ENCODE data around the gene APBA2. TPM values are rescaled to one million over a fixed set of nuclear protein-coding genes. Genes with fewer than 3 reads are reported as not detected.

The APBA2 gene
- total RNA-seq, 1 experiment from 2014 or later: 12.9 TPM

DNA sequence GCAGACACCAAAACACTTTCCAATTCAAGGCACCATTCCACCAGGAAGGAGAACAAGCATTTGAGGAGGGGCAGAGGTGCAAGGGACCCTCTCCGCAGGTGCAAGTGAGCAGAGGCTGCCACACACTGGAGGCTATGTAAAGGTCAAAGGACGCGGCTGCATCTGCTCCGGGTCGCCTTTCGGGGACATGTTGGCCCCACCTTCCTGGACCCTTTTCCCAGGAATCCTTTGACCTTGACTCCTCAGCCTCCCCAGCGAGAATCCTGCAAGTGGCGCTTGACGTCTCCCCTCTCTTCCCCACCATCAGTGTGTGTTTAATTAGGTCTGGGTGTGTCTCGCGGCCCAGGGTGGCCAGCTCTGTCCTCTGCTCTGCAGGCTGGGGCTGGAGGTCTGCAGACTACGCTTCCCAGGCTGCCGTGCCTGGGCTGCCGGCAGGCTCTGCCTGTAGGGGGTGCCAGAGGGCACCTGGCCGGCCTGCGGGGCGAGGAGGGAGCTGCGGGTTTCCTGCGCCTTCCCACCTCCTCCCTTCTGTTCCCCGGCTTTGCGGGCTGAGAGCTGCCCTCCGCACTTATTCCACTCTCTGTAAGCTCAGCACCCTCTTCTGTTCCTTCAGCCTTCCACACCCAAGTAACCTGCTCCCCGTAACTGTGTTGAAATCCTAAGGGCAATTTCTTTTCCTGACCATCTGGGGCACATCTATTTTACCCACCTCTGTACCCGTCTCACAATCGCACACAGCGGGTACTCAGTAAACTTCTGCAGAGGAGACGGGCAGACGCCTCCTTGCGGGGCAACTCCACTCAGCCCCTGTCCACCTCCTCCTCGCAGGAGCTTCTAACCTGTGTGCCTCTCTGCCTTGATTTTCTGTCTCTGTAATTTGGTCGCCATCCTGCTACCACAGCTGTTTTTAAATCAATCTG is 254.0 kb downstream of the APBA2 start:
- Histone ChIP-seq H3K4me3 (ENCODE audit: low read depth, low read length, poor library complexity, severe bottlenecking) (no peak overlapping the region), H3K4me1 (ENCODE audit: insufficient read depth, low read length, poor library complexity, severe bottlenecking) (no peaks in the 10 kb centered on the region), H3K27ac (ENCODE audit: low read depth, low read length, poor library complexity, severe bottlenecking) (no peak overlapping the region), H3K9me3 (ENCODE audit: low read depth, low read length, poor library complexity, severe bottlenecking) (no peaks in the 10 kb centered on the region), H3K36me3 (ENCODE audit: insufficient read depth, low read length, poor library complexity, severe bottlenecking) (no peaks in the 10 kb centered on the region), H3K27me3 (replicated peaks; ENCODE audit: insufficient read depth, low read depth, low read length, poor library complexity) (peaks cover 5% of the 10 kb centered on the region)
- no TSS peak for BruUV-seq (replicated peaks)
- ChIA-PET POLR2A (ENCODE audit: low non-redundant PET) (interaction anchor here (0.6 kb wide), 1 partner anchor 352 kb away, joined by 4 read pairs; no protein-coding TSS in a partner anchor), CTCF (interaction anchor here (0.5 to 1.6 kb wide), 4 partner anchors 17 to 429 kb away, joined by 3 to 7 read pairs (median 4); no protein-coding TSS in a partner anchor)
- intact Hi-C loops (cut with micrococcal nuclease; ENCODE audit: unreplicated experiment): loop anchor here (5.0 kb wide), 1 partner anchor 128 kb away; the partner anchor contains the start of gene NSMCE3
- TF ChIP-seq, protein P1, sequence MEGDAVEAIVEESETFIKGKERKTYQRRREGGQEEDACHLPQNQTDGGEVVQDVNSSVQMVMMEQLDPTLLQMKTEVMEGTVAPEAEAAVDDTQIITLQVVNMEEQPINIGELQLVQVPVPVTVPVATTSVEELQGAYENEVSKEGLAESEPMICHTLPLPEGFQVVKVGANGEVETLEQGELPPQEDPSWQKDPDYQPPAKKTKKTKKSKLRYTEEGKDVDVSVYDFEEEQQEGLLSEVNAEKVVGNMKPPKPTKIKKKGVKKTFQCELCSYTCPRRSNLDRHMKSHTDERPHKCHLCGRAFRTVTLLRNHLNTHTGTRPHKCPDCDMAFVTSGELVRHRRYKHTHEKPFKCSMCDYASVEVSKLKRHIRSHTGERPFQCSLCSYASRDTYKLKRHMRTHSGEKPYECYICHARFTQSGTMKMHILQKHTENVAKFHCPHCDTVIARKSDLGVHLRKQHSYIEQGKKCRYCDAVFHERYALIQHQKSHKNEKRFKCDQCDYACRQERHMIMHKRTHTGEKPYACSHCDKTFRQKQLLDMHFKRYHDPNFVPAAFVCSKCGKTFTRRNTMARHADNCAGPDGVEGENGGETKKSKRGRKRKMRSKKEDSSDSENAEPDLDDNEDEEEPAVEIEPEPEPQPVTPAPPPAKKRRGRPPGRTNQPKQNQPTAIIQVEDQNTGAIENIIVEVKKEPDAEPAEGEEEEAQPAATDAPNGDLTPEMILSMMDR (conservative IDR thresholded peaks at IDR 0.05; ENCODE audit: low read depth, low read length): peak; percentile 91
- no peak for TF ChIP-seq EZH2 (IDR thresholded peaks at IDR 0.05; ENCODE audit: borderline replicate concordance, low read depth, low read length, poor library complexity, severe bottlenecking)
- peak; percentile 62 for DNase-seq (ENCODE audit: low spot score)

DNA sequence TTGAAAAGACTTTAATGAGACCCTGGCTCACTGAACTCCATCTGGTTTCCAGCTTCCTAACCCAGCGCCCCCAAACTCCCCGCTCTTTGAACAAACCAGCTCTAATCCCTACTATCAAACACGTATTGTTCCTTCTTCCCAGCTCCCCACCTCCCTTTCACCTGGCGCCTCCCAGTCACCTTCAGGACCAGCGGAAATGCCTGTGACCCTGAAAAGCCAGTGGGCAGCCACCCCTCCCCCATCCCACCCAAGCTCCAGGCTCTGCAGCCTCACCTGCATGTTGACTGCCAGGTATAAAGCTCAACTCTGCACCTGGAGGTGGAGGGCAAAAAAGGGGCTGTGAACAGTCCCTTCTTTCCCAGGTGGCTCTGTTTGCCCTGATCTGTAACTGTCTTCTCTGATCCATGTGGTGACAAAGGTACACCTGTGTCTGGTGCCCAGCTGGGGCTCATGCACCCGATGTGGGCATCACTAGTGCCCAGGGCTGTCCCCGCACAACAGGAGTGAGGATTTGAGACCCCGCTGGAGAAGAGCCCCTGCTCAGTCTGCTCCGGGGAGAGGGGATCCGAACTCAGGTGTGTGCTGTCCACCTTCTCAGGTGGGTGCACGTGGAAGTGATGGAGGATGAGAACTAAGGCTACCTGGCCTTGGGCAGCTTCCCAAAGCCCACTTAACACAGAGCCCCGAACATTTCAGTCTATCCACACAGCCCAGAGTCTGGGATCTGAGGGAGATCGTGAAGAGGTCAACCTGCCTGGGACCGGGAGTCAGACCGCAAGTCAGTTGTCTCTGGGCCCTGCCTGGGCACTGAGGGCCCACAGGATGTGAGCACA is 254.9 kb downstream of the APBA2 start:
- DNase-seq (ENCODE audit: low spot score): no peak
- no peaks in the 10 kb centered on the region for H3K9me3 ChIP-seq (ENCODE audit: low read depth, low read length, poor library complexity, severe bottlenecking)
- intact Hi-C loops (cut with micrococcal nuclease; ENCODE audit: unreplicated experiment): no loop called here
- peaks cover 5% of the 10 kb centered on the region for H3K27me3 ChIP-seq (replicated peaks; ENCODE audit: insufficient read depth, low read depth, low read length, poor library complexity)
- BruUV-seq (replicated peaks): no TSS peak
- ChIA-PET CTCF (interaction anchor here (0.5 to 1.6 kb wide), 3 partner anchors 18 to 428 kb away, joined by 3 to 7 read pairs (median 5); no protein-coding TSS in a partner anchor), POLR2A (ENCODE audit: low non-redundant PET) (no interaction called here)
- H3K4me1 ChIP-seq (ENCODE audit: insufficient read depth, low read length, poor library complexity, severe bottlenecking): no peaks in the 10 kb centered on the region
- no peak overlapping the region for H3K4me3 ChIP-seq (ENCODE audit: low read depth, low read length, poor library complexity, severe bottlenecking)
- no peaks in the 10 kb centered on the region for H3K36me3 ChIP-seq (ENCODE audit: insufficient read depth, low read length, poor library complexity, severe bottlenecking)
- H3K27ac ChIP-seq (ENCODE audit: low read depth, low read length, poor library complexity, severe bottlenecking): no peak overlapping the region
- TF ChIP-seq EZH2 (IDR thresholded peaks at IDR 0.05; ENCODE audit: borderline replicate concordance, low read depth, low read length, poor library complexity, severe bottlenecking): no peak

DNA sequence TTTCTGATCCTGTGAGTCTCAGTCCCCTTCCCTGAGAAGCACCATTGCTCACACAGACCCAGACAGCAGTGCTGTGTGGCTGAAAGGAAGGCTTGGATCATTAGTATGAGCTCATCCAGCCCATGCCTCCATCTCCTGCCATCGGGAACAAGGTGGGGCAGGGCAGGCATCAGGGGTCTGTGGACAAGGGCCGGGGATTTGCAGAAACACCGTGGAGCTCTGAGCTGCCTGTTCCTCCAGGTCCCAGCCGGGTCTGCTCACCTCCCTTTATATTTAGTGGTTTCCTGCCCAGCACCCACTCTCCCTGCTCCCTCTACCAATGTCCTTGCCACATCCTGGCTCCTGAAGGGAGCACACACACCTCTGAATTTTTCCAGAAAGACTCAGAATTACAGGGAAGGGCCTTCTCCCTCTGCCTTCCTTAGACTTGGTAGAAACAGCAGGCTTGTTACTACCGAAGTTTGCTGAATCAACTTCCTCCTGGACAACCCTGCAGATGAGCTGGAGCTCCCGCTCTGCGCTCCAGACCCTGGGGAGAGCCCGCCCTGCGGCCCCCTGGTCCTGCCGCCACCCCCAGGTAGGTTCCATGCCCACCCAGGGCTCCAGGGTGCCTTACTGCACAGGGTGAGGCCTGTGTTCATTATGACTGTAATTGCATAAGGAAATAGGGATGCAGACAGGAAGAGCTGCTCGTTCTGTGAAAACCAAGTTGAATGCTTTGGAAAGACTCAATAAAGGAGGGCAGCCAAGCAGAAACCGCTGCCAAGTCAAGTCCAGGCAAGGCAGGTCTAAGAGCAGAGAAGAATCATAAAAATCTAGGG is 255.7 kb downstream of the APBA2 start:
- peaks cover 5% of the 10 kb centered on the region for H3K27me3 ChIP-seq (replicated peaks; ENCODE audit: insufficient read depth, low read depth, low read length, poor library complexity)
- H3K4me3 ChIP-seq (ENCODE audit: low read depth, low read length, poor library complexity, severe bottlenecking): no peak overlapping the region
- TF ChIP-seq, protein P1 (conservative IDR thresholded peaks at IDR 0.05; ENCODE audit: low read depth, low read length): no peak
- TF ChIP-seq EZH2 (IDR thresholded peaks at IDR 0.05; ENCODE audit: borderline replicate concordance, low read depth, low read length, poor library complexity, severe bottlenecking): no peak
- POLR2A ChIA-PET (ENCODE audit: low non-redundant PET): no interaction called here
- DNase-seq (ENCODE audit: low spot score): no peak
- no peaks in the 10 kb centered on the region for H3K36me3 ChIP-seq (ENCODE audit: insufficient read depth, low read length, poor library complexity, severe bottlenecking)
- no peaks in the 10 kb centered on the region for H3K4me1 ChIP-seq (ENCODE audit: insufficient read depth, low read length, poor library complexity, severe bottlenecking)
- BruUV-seq (replicated peaks): no TSS peak
- intact Hi-C loops (cut with micrococcal nuclease; ENCODE audit: unreplicated experiment): no loop called here
- no peak overlapping the region for H3K27ac ChIP-seq (ENCODE audit: low read depth, low read length, poor library complexity, severe bottlenecking)
- H3K9me3 ChIP-seq (ENCODE audit: low read depth, low read length, poor library complexity, severe bottlenecking): no peaks in the 10 kb centered on the region
- CTCF ChIA-PET: no interaction called here
